Lung (tissue), 12 donors: ENCODE data around the gene RIN3. TPM values are rescaled to one million over a fixed set of nuclear protein-coding genes. Genes with fewer than 3 reads are reported as not detected.

ENCODE experiments used
- ATAC-seq: fragments of 200-7000 bp; cut with Tn5 transposase; one replicate; pipeline ENCODE4 v1.9.1; 2020; ENCODE audit warnings: moderate number of reproducible peaks; ENCODE audit not compliant: insufficient read depth, low FRiP score
- DNase-seq, 3 donors: peaks; one replicate each; pipeline ENCODE4 v3.0.0-alpha.2; 2013 to 2017
- H3K27ac ChIP-seq, 2 donors: one replicate each; pipeline ENCODE4 v1.5.1; 2013; ENCODE audit warnings: mild to moderate bottlenecking in 2 of 2, moderate library complexity in 2 of 2, control low read depth in 1 of 2, inconsistent platforms in 1 of 2, low read depth in 1 of 2, low read length in 1 of 2
- H3K27me3 ChIP-seq, 3 donors: one replicate each; pipeline ENCODE4 v1.5.1; 2013; ENCODE audit warnings: low read length in 2 of 3; ENCODE audit not compliant: control insufficient read depth in 3 of 3, insufficient read depth in 3 of 3
- H3K36me3 ChIP-seq, 4 donors: one replicate each; pipeline ENCODE4 v1.5.1; 2013; ENCODE audit warnings: low read length in 4 of 4, mild to moderate bottlenecking in 1 of 4, moderate library complexity in 1 of 4; ENCODE audit not compliant: control insufficient read depth in 4 of 4, insufficient read depth in 4 of 4
- H3K4me1 ChIP-seq, 5 donors: one replicate each; pipeline ENCODE4 v1.5.1; 2013; ENCODE audit warnings: low read length in 5 of 5, mild to moderate bottlenecking in 2 of 5, moderate library complexity in 1 of 5; ENCODE audit not compliant: control insufficient read depth in 5 of 5, insufficient read depth in 5 of 5
- H3K4me3 ChIP-seq: one replicate; pipeline ENCODE4 v1.5.1; 2013; ENCODE audit warnings: mild to moderate bottlenecking, control low read depth, moderate library complexity
- H3K9ac ChIP-seq, 2 donors: one replicate each; pipeline ENCODE4 v1.5.1; 2013; ENCODE audit warnings: low read length in 2 of 2, control low read depth in 1 of 2; ENCODE audit not compliant: insufficient read depth in 1 of 2
- H3K9me3 ChIP-seq, 4 donors: one replicate each; pipeline ENCODE4 v1.5.1; 2013; ENCODE audit warnings: low read length in 3 of 4, mild to moderate bottlenecking in 1 of 4, moderate library complexity in 1 of 4; ENCODE audit not compliant: control insufficient read depth in 4 of 4, insufficient read depth in 3 of 4
- CTCF ChIP-seq: IDR thresholded peaks from 2 replicates; pipeline ENCODE4 v1.5.1; 2012; ENCODE audit warnings: mild to moderate bottlenecking; ENCODE audit errors: control extremely low read depth, extremely low read depth
- WGBS, 2 donors: extraction: QIAGEN DNeasy Blood & Tissue Kit; methylation state at CpG; one replicate each; pipeline ENCODE4 v1.1.7; 2013; 5-methylcytosine and 5-hydroxymethylcytosine counted together
- polyA plus RNA-seq, 2 donors: library from polyadenylated mRNA; stranded (reverse); fragments of 200-250 nt; gene quantifications; one replicate each; pipeline ENCODE4 v1.2.1, GENCODE V29; 2013
- total RNA-seq, 2 donors: library from RNA; depleted of rRNA in 1 of 2; stranded (reverse); fragments of >200 nt in 1 of 2; gene quantifications; one replicate each; pipeline ENCODE4 v1.2.1, GENCODE V29; 2014 to 2021
- donor health status: control.
- donor health status: control.
- donor health status: Bipolar disorder and iron deficiency.
- donor health status: healthy.
- donor health status: DM: yes; HTN: yes; CAD: no.

Gene RIN3
- total and polyA plus RNA-seq, 4 donors: 19.3 to 55.5 (median 40.2) TPM

- WGBS, 2 donors: 93 to 98% methylated on average over 6 of the region's 6 CpGs
- no peaks in the 10 kb centered on the region for H3K36me3 ChIP-seq
- H3K4me3 ChIP-seq: no peak overlapping the region
- peaks cover 0 to 7% (median 0%) of the 10 kb centered on the region in 5 donors for H3K4me1 ChIP-seq
- no peak for ATAC-seq
- no peaks in the 10 kb centered on the region for H3K9me3 ChIP-seq
- TF ChIP-seq CTCF: no peak
- H3K9ac ChIP-seq: no peak overlapping the region
- no peak overlapping the region for H3K27ac ChIP-seq
- no peak for DNase-seq
- no peaks in the 10 kb centered on the region for H3K27me3 ChIP-seq
Measured at GRCh38 chr14:92500491-92500941, 13.1 kb upstream of the RIN3 start.

- TF ChIP-seq CTCF: no peak
- H3K36me3 ChIP-seq: no peaks in the 10 kb centered on the region
- H3K9ac ChIP-seq: no peak overlapping the region
- H3K9me3 ChIP-seq: no peaks in the 10 kb centered on the region
- ATAC-seq: no peak
- no peaks in the 10 kb centered on the region for H3K27me3 ChIP-seq
- peaks cover 0 to 7% (median 0%) of the 10 kb centered on the region in 5 donors for H3K4me1 ChIP-seq
- H3K27ac ChIP-seq: no peak overlapping the region
- H3K4me3 ChIP-seq: no peak overlapping the region
- no peak for DNase-seq
- 71 to 80% methylated on average over 5 of the region's 5 CpGs for WGBS, 2 donors
Measured at GRCh38 chr14:92501891-92502351, 11.7 kb upstream of the RIN3 start.

DNA sequence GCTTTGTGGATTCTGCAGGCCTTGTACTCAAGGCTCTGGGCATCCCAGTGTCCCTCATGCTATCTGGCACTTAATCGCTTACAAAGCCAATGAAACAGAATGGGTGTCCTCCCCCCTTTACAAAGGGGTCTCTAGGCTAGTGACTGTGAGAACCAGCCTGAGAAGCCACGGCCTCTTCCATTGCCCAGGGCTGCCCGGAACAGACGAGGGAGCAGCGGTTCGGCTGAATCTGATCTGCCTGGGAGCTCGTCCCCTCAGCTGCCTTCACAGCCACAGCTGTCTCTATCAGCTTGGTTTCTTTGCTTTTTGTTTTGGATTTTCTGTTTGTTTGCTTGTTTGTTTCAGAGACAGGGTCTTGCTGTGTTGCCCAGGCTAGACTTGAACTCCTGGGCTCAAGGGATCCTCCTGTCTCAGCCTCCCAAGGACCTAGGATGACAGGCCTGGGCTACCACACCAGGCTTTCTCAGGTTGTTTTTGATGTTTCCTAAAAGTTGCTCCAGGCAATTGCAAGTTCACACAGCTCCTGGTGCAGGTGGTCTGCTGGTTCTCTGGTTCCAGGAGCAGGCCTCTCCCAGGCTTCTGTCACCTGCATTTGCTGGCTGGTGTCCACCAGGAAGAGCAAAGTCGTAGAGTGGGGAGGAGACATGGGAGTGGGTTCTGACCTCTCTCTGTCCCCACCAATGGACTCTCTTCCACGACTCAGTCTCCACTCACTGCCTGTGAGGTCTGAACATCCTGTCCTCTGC lies 10.9 kb upstream of the RIN3 start:
- Histone ChIP-seq H3K4me1 (peaks cover 0 to 7% (median 0%) of the 10 kb centered on the region in 5 donors), H3K36me3 (no peaks in the 10 kb centered on the region), H3K27me3 (peaks cover 0 to 2% (median 0%) of the 10 kb centered on the region in 3 donors), H3K9me3 (no peaks in the 10 kb centered on the region), H3K4me3 (no peak overlapping the region), H3K27ac (no peak overlapping the region), H3K9ac (no peak overlapping the region)
- no peak for ATAC-seq
- WGBS, 2 donors: 91 to 92% methylated on average over 9 of the region's 9 CpGs
- no peak for DNase-seq
- no peak for TF ChIP-seq CTCF
